NCI-H345 (cell line): Measurements from ENCODE around the gene SPATA6.
"Not testable (repeated sequence)": the region's sequence is repeated elsewhere in the genome, so short reads cannot be mapped to it uniquely, and the experiment has no call there.

Experiments
- DNase-seq: peaks from one replicate; lab custom pipeline; 2025; lab: John Stamatoyannopoulos, UW

Gene SPATA6

DNA sequence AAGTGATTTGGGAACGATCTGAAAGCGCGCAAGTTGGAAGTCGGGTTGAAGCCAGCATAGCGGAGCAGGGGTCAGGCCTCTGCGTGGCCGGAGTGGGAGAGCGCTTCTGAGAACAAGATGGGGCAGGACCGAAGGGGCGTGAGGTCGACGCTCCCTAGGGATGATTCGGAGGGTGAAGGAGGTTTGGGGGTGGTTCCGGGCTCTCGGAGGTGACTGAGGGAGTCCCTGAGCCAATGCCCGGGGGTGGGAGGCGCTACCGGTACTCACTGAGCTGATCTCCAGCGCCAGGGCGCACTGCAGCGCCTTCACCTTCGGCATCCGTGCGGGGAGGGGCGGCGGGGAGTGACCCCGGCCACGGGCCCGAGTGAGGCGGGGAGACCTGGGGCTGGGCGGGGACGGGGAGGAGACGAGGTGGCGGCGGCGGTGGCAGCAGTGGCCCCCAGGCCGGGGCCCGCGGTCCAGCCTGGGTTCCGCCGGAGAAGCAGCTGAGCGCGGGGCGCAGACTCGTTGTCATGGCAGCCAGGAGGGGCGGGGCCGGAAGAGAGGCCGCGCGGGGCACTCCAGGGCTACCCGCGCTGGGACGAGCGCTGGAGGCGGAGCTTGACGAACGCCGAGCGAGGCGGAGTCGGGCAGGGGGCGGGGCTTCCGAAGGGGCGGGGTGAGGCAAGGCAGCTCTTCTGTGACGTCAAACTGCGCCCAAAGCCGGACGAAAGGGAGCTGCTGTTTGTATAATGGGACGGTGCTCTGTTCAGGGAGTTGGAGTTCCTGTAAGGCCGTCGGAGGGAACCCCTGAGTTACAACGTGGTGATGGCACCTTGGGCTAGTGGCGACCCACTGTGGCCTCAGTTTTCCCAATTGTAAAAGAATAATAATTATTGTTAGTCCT lies at the start of gene SPATA6:
SPATA6 (minus strand) TSS at position 514 of the 886 bp plus-strand sequence; CDS start at position 318, 196 bp downstream.
- peak; percentile 97 for DNase-seq

DNA sequence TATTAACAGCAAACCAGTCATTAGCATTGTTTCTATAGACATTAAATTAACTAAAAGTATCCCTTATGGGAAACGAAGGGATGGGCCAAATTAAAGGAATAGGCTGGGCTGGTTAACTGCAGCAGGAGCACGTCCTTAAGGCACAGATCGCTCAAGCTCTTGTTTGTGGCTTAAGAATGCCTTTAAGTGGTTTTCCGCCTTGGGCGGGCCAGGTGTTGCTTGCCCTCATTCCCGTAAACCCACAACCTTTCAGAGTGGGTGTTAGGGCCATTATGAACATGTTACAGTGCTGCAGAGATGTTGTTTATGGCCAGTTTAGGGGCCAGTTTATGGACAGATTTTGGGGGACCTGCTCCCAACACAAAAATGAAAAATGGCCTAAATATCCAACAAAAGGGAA lies 47.9 kb upstream of the SPATA6 start:
- DNase-seq, result not testable (repeated sequence)

GRCh38 chr1:48506870-48507269 lies 34.9 kb upstream of the SPATA6 start:
- DNase-seq, result no peak

GRCh38 chr1:48500541-48501450 lies 28.8 kb upstream of the SPATA6 start:
- DNase-seq, result no peak

- DNase-seq, result no peak
Measured at GRCh38 chr1:48499211-48499735, 27.3 kb upstream of the SPATA6 start.

GRCh38 chr1:48498096-48498791 lies 26.2 kb upstream of the SPATA6 start:
- peak; percentile 71 for DNase-seq

GRCh38 chr1:48495911-48496310 lies 23.9 kb upstream of the SPATA6 start:
- no peak for DNase-seq

DNA sequence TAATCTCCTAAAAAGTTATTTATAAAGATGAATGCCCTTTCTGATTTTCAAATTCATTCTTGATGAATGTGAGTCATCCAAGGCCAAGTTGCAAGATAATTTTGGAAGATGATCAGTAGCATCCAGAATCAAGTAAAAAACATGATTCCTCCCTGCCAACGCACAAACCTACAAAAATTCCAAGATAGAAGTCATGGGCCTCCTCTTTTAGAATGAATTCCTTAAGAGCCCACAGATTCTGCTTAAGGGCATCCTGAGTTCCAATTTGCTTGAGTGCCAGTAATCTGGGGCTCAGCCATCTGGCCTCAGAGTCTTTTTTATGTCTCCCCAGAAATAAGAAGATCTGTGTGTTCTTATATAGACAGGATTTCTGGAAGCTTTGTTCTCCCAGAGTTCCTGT lies 23.2 kb upstream of the SPATA6 start:
- no peak for DNase-seq

- peak; percentile 43 for DNase-seq
Measured at GRCh38 chr1:48493970-48494769, 22.2 kb upstream of the SPATA6 start.

DNA sequence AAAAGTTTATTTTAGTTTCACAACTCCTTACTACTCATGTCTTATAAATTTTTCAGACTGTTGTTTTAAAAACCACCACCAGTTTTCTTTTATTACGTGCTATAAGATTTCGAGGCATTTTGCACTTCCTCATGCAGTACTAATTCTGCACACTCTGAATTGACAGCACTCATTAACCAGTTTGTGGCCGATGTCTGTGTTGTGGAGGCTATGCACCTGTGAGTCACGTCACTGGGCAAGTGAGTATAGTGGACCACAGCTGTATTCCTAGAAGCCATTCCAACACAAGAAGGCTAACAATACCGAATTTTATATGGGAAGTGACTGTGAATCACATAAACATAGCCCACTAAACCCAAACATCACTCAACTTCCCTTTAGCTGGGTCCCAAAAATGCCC lies 21.0 kb upstream of the SPATA6 start:
- no peak for DNase-seq

GRCh38 chr1:48492392-48492791 lies 20.4 kb upstream of the SPATA6 start:
- peak; percentile 48 for DNase-seq

- no peak for DNase-seq
Measured at GRCh38 chr1:48488721-48489120, 16.7 kb upstream of the SPATA6 start.

DNA sequence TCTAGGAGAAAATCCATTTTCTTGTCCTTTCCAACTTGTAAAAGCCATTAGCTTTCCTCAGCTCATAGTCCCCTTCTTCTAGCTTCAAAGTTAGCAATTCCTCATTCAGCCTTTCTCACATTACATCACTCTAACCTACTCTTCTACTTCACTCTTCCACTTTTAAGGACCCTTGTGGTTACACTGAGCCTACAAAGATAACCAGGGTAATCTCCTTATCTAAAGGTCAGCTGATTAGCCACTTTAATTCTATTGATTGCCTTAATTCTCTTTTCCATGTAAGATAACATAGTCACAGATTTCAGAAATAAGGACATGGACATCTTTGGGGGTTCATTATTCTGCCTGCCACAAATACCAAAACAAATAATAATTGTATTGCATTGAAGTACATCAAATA lies 8.5 kb upstream of the SPATA6 start:
- DNase-seq, result no peak

- not testable (repeated sequence) for DNase-seq
Measured at GRCh38 chr1:48480023-48480422, 8.0 kb upstream of the SPATA6 start.

GRCh38 chr1:48472638-48473037 lies 634 bp upstream of the SPATA6 start:
- DNase-seq, result peak; percentile 19

DNA sequence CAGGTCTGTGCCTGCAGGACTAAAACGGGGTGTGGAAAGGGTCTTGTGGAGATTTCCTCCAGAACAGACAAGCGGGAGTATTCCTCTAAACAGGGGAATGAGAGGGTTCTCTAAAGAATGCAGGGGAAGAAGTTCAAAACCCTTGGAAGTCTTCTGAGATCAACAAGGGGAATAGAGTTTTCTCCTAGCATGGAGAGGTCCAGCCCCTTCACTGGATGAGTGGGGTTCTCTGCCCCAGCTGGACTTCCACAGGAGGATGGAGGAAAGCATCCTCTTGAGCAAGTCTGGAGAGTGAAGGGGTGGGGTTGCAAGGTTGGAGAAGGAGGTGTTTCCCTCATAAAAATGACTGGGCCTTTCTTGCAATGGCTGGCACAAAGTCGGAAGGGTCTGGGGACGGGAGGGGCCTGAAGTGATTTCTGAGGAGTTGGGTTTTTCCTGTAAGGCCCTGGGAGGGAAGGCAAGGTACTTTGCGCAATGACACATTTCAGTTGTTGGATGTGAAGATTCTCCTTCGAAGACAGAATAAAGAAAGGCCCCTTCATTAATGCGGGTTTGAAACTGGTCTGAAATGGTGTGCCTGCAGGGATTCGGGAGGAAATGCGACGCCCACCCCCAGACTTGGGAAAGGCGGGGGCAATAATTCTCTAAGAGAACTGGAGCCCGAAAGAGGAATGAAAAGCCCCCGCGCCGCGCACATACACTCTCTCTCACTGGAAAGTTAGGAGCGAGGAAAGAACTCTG lies 884 bp downstream of the SPATA6 start:
- DNase-seq, result no peak

GRCh38 chr1:48470481-48470855 lies 1.5 kb downstream of the SPATA6 start:
- peak; percentile 23 for DNase-seq

GRCh38 chr1:48469616-48470480 lies 2.2 kb downstream of the SPATA6 start:
- DNase-seq, result no peak

- no peak for DNase-seq
Measured at GRCh38 chr1:48466594-48466993, 5.4 kb downstream of the SPATA6 start.
